Measurements from ENCODE around the gene MYO15B. TPM values are rescaled to one million over a fixed set of nuclear protein-coding genes. Genes with fewer than 3 reads are reported as not detected.
"Not testable (repeated sequence)": the region's sequence is repeated elsewhere in the genome, so short reads cannot be mapped to it uniquely, and the experiment has no call there.

The MYO15B gene
- total RNA-seq, 1 experiment from 2014 or later = 7.1 TPM

DNA sequence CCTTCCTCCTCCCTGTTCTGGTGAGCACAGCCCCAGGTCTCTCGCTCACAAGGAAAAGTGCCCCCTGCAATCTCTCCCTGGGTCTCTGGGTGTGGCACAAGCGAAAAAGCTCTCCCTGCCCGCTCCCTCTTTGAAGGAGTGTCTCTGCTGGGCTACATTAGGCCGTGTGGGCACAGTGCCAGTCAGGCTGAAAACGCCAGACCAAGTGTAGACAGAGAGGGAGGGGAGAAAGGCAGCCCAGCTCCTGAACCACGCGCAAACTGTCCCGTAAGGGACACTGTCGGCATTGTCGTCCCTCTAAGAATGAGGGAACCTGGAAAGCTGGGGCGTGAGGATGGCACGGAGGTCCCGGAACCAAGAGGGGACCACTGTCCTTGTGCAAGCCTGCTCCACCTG is 49.5 kb downstream of the MYO15B start:
- Histone ChIP-seq H3K9me3 (ENCODE audit: low read length) (no peaks in the 10 kb centered on the region), H3K36me3 (ENCODE audit: low read depth, low read length) (no peaks in the 10 kb centered on the region), H3K4me3 (ENCODE audit: low read length) (no peak overlapping the region), H2AFZ (ENCODE audit: low read length) (no peak overlapping the region), H3K4me2 (ENCODE audit: low read length) (no peak overlapping the region), H3K4me1 (ENCODE audit: insufficient read depth, low read length) (peaks cover 28% of the 10 kb centered on the region), H3K9ac (ENCODE audit: low read length) (no peak overlapping the region), H3K79me2 (ENCODE audit: low read length) (no peaks in the 10 kb centered on the region), H4K20me1 (ENCODE audit: low read length) (no peaks in the 10 kb centered on the region), H3K9me2 (replicated peaks; ENCODE audit: low read length) (no peaks in the 10 kb centered on the region), H3K27me3 (ENCODE audit: low read length) (no peaks in the 10 kb centered on the region), H3F3A (ENCODE audit: low read length, unreplicated experiment) (no peaks in the 10 kb centered on the region), H3K27ac (ENCODE audit: low read length) (no peak overlapping the region)
- intact Hi-C loops (cut with micrococcal nuclease) = no loop called here
- no peak for DNase-seq
- POLR2A ChIA-PET (ENCODE audit: unreplicated experiment) = no interaction called here
- no TSS peak for BruUV-seq (replicated peaks)
- CTCF ChIA-PET = no interaction called here
- no peak for ATAC-seq
- TF ChIP-seq EZH2phosphoT487 (IDR thresholded peaks at IDR 0.05; ENCODE audit: borderline replicate concordance, low read length) = no peak
- no peak for TF ChIP-seq EZH2 (IDR thresholded peaks at IDR 0.05; ENCODE audit: low read length, unreplicated experiment)
- TF ChIP-seq CTCF (conservative IDR thresholded peaks at IDR 0.05; ENCODE audit: low read depth, low read length) = no peak

DNA sequence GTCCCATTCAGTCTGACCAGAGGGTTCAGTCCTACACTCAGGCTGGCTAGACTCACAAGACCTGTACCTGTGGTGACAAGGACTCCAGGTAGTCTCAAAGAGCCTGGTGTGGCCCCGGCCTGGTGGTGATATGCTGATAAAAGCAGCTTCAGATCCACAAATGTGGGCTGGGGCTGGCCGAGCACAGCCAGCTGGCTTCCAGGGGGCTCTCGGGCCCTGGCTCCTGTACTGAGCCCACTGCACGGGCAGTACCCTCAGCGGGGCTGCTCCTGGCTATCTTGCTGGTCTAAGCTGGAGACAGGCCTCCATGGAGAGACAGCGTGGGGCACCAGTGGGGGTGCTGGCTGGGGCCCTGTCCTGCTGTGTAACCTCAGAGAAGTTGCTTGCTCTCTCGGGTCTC is 50.0 kb downstream of the MYO15B start:
- Histone ChIP-seq H3K27ac (ENCODE audit: low read length) (no peak overlapping the region), H3F3A (ENCODE audit: low read length, unreplicated experiment) (no peaks in the 10 kb centered on the region), H3K9me3 (ENCODE audit: low read length) (no peaks in the 10 kb centered on the region), H3K79me2 (ENCODE audit: low read length) (no peaks in the 10 kb centered on the region), H3K9ac (ENCODE audit: low read length) (no peak overlapping the region), H3K4me3 (ENCODE audit: low read length) (no peak overlapping the region), H3K36me3 (ENCODE audit: low read depth, low read length) (no peaks in the 10 kb centered on the region), H3K9me2 (replicated peaks; ENCODE audit: low read length) (no peaks in the 10 kb centered on the region), H3K27me3 (ENCODE audit: low read length) (no peaks in the 10 kb centered on the region), H2AFZ (ENCODE audit: low read length) (no peak overlapping the region), H4K20me1 (ENCODE audit: low read length) (no peaks in the 10 kb centered on the region), H3K4me2 (ENCODE audit: low read length) (no peak overlapping the region), H3K4me1 (ENCODE audit: insufficient read depth, low read length) (peaks cover 32% of the 10 kb centered on the region)
- DNase-seq (no peak), ATAC-seq (no peak)
- intact Hi-C loops (cut with micrococcal nuclease) = no loop called here
- ChIA-PET CTCF (no interaction called here), POLR2A (ENCODE audit: unreplicated experiment) (no interaction called here)
- TF ChIP-seq EZH2phosphoT487 (IDR thresholded peaks at IDR 0.05; ENCODE audit: borderline replicate concordance, low read length) = no peak
- no peak for TF ChIP-seq CTCF (conservative IDR thresholded peaks at IDR 0.05; ENCODE audit: low read depth, low read length)
- no peak for TF ChIP-seq EZH2 (IDR thresholded peaks at IDR 0.05; ENCODE audit: low read length, unreplicated experiment)
- BruUV-seq (replicated peaks) = no TSS peak

- H3K4me2 ChIP-seq (ENCODE audit: low read length); H3K9me3 ChIP-seq (ENCODE audit: low read length); H3K27me3 ChIP-seq (ENCODE audit: low read length); BruUV-seq (replicated peaks); POLR2A ChIA-PET (ENCODE audit: unreplicated experiment); H3K9me2 ChIP-seq (replicated peaks; ENCODE audit: low read length); ATAC-seq; H3K9ac ChIP-seq (ENCODE audit: low read length); H4K20me1 ChIP-seq (ENCODE audit: low read length); CTCF ChIA-PET; DNase-seq; H3K79me2 ChIP-seq (ENCODE audit: low read length); intact Hi-C loops (cut with micrococcal nuclease); H3K36me3 ChIP-seq (ENCODE audit: low read depth, low read length); H3F3A ChIP-seq (ENCODE audit: low read length, unreplicated experiment); H3K4me3 ChIP-seq (ENCODE audit: low read length); H3K27ac ChIP-seq (ENCODE audit: low read length); H2AFZ ChIP-seq (ENCODE audit: low read length): not testable (repeated sequence)
- peaks cover 36% of the 10 kb centered on the region for H3K4me1 ChIP-seq (ENCODE audit: insufficient read depth, low read length)
These were observed 50.4 kb downstream of the MYO15B start for GRCh38 chr17:75638039-75638438.

Data from PC-3 (cell line).